Measurements from ENCODE around the gene ALKBH7.
A peak's percentile ranks its signal among the peaks of the same experiment; 100 is the strongest.
"Not testable (repeated sequence)": the region's sequence is repeated elsewhere in the genome, so short reads cannot be mapped to it uniquely, and the experiment has no call there.

The ALKBH7 gene

GRCh38 chr19:6373096-6373812 lies 660 bp downstream of the ALKBH7 start:
- DNase-seq: peak; percentile 95 to 99 (median 99)

- DNase-seq: no peak
Observed at GRCh38 chr19:6373813-6374108, 1.2 kb downstream of the ALKBH7 start.

- DNase-seq: no peak
Observed at GRCh38 chr19:6374161-6374709, 1.6 kb downstream of the ALKBH7 start.

- no peak for DNase-seq
Observed at GRCh38 chr19:6374711-6375410, 2.3 kb downstream of the ALKBH7 start.

- no peak for DNase-seq
Observed at GRCh38 chr19:6375411-6376010, 2.9 kb downstream of the ALKBH7 start, which contains the start of gene PSPN. Gene PSPN, minus strand, starts transcription at chr19:6375933. Its CDS starts 84 bp downstream, at chr19:6375849.

- no peak for DNase-seq
Observed at GRCh38 chr19:6376512-6377190, 4.1 kb downstream of the ALKBH7 start.

GRCh38 chr19:6378041-6378440 lies 5.4 kb downstream of the ALKBH7 start:
- no peak for DNase-seq

GRCh38 chr19:6378486-6378885 lies 5.9 kb downstream of the ALKBH7 start:
- no peak for DNase-seq

- DNase-seq: no peak
Observed at GRCh38 chr19:6379744-6380143, 7.2 kb downstream of the ALKBH7 start.

- no peak for DNase-seq
Observed at GRCh38 chr19:6381030-6381750, 8.6 kb downstream of the ALKBH7 start.

- DNase-seq: no peak
Observed at GRCh38 chr19:6383188-6383587, 10.6 kb downstream of the ALKBH7 start.

- no peak for DNase-seq
Observed at GRCh38 chr19:6384381-6384780, 11.8 kb downstream of the ALKBH7 start.

GRCh38 chr19:6387372-6387771 lies 14.8 kb downstream of the ALKBH7 start:
- no peak for DNase-seq

GRCh38 chr19:6392221-6393073 lies 19.9 kb downstream of the ALKBH7 start:
- no peak for DNase-seq

GRCh38 chr19:6393074-6393982 lies 20.7 kb downstream of the ALKBH7 start, which contains the start of gene GTF2F1:
Gene GTF2F1, minus strand, starts transcription at chr19:6393164. Its CDS starts 169 bp downstream, at chr19:6392995.
- DNase-seq: peak; percentile 90 to 94 (median 93)

GRCh38 chr19:6393983-6394412 lies 21.4 kb downstream of the ALKBH7 start:
- peak in 1 of 6 experiments; percentile 67 for DNase-seq

- no peak for DNase-seq
Observed at GRCh38 chr19:6394831-6395230, 22.2 kb downstream of the ALKBH7 start.

GRCh38 chr19:6396305-6396704 lies 23.7 kb downstream of the ALKBH7 start:
- DNase-seq: no peak

GRCh38 chr19:6400062-6400944 lies 27.7 kb downstream of the ALKBH7 start:
- DNase-seq: not testable (repeated sequence)
